GM18505 (cell line): ENCODE results near the gene CTNNA3.
"Not testable (repeated sequence)": the region's sequence is repeated elsewhere in the genome, so short reads cannot be mapped to it uniquely, and the experiment has no call there.

Experiments
- ATAC-seq: cut with Tn5 transposase; IDR thresholded peaks from one replicate; pipeline ENCODE4 v1.9.1; 2021; ENCODE audit not compliant: unreplicated experiment
- POLR2A ChIP-seq: IDR thresholded peaks from 4 replicates; pipeline ENCODE4 v1.6.1; 2011; ENCODE audit warnings: borderline replicate concordance; ENCODE audit not compliant: insufficient read depth, insufficient read length; ENCODE audit errors: extremely low read depth

Gene CTNNA3

DNA sequence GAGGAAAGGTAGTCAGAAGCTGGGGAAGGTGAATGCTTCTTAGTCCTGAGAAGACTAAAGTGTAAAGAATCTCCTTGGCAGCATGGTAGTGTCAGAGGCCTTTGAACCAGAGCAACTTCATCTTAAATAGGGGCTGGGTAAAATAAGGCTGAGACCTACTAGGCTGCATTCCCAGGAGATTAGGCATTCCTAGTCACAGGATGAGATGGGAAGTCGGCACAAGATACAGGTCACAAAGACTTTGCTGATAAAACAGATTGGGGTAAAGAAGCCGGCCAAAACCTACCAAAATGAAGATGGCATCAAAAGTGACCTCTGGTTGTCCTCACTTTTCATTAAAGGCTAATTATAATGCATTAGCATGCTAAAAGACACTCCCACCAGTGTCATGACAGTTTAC is 418.6 kb downstream of the CTNNA3 start:
- ATAC-seq: no peak

GRCh38 chr10:67269828-67270227 is 426.2 kb downstream of the CTNNA3 start:
- ATAC-seq: no peak
- no peak for TF ChIP-seq POLR2A

More for the DNA sequence above, 418.6 kb downstream of the CTNNA3 start:
- no peak for TF ChIP-seq POLR2A

DNA sequence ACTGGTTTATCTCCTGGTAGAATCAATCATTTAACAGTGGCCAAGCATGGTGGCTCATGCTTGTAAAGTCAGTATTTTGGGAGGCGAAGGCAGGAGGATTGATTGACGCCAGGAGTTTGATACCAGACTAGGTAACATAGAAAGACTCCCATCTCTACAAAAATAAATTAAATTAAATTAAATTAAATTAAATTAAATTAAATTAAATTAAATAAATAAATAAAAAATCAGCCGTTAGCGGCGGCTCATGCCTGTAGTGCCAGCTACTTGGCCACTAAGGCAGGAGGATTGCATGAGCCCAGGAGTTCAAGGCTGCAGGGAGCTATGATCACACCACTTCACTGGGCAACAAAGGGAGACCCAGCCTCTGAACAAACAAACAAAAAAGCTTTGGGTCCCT is 427.8 kb downstream of the CTNNA3 start:
- no peak for ATAC-seq
- TF ChIP-seq POLR2A: no peak

- ATAC-seq: no peak
- TF ChIP-seq POLR2A: no peak
These were observed 433.3 kb downstream of the CTNNA3 start for GRCh38 chr10:67262675-67263074.

DNA sequence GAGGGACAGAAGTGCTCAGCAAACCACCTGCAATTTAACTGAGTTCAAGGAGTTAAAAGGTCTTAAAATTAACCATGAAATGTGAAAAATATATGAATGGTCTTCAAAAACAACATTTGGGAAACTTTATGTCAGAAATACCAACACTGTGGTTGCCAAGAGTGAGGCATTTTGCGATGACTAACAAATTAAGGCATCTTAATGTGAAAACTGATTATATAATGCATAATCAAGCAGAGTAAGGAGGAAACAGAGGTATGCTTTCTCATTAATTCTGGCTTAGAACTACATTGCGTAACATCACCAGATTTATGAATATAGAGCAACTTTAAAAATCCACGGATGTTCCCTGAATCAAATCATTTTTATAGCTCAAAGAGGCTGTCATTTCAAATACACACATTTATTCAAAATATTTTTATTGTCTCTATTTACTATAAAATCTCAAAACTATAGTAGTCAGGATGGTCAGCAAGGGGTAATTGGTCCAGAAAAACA is 434.6 kb downstream of the CTNNA3 start:
- no peak for TF ChIP-seq POLR2A
- ATAC-seq: no peak

GRCh38 chr10:67259319-67259929 is 436.6 kb downstream of the CTNNA3 start:
- ATAC-seq: no peak
- TF ChIP-seq POLR2A: no peak

DNA sequence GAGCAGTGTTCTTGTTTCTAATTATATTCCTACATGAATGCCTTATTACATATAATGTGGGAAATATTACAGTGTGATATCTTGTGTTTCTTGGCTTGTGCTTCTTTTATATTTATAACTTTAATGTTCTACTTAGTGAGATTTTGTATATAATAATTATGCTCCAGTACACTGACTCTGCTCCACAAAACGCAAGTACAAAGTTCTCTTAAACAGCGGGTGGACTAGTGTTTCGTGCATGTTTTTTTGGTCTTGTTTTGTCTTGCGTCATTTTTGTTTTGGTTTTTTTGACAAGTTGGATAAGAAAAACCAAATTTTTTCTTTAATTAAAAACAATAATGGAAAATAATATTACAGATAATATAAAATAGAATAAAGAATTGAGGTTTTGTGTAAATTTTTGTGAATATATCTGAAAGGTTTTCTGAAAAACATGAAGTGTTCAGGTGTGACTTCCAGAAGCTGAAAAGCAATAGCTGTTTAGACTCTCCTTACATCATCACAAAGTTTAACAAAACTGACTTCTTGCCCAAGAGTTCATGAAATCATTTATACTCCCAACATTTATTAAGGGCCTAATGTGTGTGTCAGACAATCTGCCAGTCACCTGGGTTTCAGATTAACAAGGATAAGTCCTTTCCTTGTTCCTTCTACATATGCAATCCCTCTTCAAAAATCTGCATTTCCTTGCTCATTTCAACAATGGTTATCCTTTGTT is 438.4 kb downstream of the CTNNA3 start:
- ATAC-seq: no peak
- no peak for TF ChIP-seq POLR2A

- TF ChIP-seq POLR2A: no peak
These were observed 439.0 kb downstream of the CTNNA3 start for GRCh38 chr10:67257018-67257417.

GRCh38 chr10:67250686-67251085 is 445.3 kb downstream of the CTNNA3 start:
- ATAC-seq: no peak
- TF ChIP-seq POLR2A: no peak

More at GRCh38 chr10:67257018-67257417, 439.0 kb downstream of the CTNNA3 start:
- no peak for ATAC-seq

DNA sequence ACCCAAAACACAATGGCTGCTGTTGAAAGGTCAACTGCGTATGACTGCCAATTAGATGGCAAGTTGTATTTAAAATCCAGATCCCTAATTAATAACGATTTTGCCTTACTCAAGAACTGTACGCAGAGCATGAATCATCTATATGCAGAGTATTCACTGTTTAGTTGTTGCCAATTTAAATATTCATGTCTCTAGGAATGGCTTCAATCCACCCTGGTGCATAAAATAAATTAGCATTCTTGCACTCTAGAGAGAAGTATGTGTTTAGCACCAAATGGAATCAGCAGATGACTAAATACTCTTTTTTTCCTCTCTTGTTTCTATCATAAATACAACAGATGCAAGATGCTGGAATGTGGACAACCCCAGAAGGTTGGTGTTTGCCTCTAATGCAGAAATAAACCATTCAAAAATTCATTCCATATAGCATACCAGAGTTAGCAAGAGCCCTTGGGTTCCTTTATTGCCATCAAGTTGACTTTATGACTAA is 449.9 kb downstream of the CTNNA3 start:
- no peak for TF ChIP-seq POLR2A
- no peak for ATAC-seq

- TF ChIP-seq POLR2A: no peak
- ATAC-seq: no peak
These were observed 453.5 kb downstream of the CTNNA3 start for GRCh38 chr10:67242528-67242927.

DNA sequence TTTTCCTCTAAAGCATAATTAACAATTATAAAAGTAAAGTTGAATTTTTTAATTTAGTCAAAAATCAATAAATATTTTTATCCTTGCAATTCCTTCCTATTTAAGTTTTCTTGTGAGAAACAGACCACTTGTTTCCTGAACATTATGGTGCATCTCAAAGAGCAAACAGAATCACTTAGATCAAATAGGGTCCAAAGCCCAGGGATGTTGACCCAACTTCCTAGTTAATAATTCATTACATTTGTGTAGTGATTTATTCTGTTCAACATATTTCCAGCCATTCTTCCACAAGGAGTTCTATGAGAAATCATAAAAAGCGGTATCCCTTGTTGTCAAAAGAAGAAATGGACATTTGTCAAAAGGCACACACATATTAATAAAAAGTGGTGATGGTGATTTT is 454.5 kb downstream of the CTNNA3 start:
- no peak for TF ChIP-seq POLR2A
- no peak for ATAC-seq

DNA sequence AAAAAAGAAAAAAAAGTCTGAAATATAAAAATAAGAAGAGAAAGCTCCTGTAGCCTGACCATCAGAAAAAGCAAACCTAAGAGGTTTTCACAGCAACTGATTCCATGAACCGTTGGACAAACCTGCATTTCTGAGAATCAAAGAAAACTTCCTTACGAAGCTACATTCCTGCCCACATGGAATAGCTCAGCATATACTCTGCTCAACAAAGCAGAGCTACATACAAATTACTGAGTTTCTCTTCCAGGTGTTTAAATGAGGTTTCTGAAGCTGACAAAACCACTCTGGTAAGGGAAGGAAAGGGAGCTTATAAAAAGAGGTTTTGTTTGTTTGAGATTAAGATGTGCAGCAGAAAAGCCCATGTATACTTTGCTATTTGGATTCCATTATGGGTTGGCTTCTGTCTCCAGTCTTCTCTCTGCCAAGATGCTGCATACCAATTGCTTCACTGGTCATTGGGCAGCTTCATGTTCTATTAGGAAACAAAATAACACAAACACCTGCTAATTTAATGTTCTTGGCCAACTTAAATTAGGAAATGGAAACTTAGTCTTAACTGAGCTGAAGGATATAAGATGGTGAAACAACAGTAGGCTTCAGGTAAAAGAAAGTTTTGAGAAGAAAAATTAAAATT is 456.0 kb downstream of the CTNNA3 start:
- no peak for TF ChIP-seq POLR2A
- no peak for ATAC-seq

- not testable (repeated sequence) for ATAC-seq
These were observed 465.1 kb downstream of the CTNNA3 start for GRCh38 chr10:67230680-67231500.

DNA sequence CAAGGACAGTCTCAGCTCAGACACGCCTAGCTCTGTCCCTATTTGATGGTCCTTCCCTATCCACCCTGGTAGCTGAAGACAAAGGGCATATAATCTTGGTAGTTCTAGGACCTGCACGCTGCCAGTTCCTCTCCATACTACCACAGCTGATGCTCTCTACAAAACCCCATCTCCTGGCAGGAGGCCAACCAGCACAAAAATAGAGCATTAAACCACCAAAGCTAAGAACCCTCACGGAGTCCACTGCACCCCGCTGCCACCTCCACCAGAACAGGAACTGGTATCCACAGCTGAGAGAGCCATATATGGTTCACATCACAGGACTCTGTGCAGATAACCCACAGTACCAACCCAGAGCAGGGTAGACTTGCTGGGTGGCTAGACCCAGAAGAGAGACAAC is 470.8 kb downstream of the CTNNA3 start:
- no peak for TF ChIP-seq POLR2A
- ATAC-seq: no peak
